HG02759 (cell line): ENCODE data around the gene RIPOR3.
"Not testable (repeated sequence)": the region's sequence is repeated elsewhere in the genome, so short reads cannot be mapped to it uniquely, and the experiment has no call there.

ENCODE experiments used
- ATAC-seq: cut with Tn5 transposase; IDR thresholded peaks from one replicate; pipeline ENCODE4 v1.9.1; 2021; ENCODE audit warnings: mild to moderate bottlenecking, moderate library complexity; ENCODE audit not compliant: unreplicated experiment

RIPOR3 gene

GRCh38 chr20:50559856-50560638, 131.3 kb downstream of the RIPOR3 start:
- ATAC-seq, result no peak

- no peak for ATAC-seq
Measured at GRCh38 chr20:50559149-50559548, 132.2 kb downstream of the RIPOR3 start.

- ATAC-seq, result no peak
Measured at GRCh38 chr20:50558483-50558925, 132.8 kb downstream of the RIPOR3 start.

- no peak for ATAC-seq
Measured at GRCh38 chr20:50557549-50558134, 133.7 kb downstream of the RIPOR3 start.

GRCh38 chr20:50555662-50556061, 135.7 kb downstream of the RIPOR3 start:
- no peak for ATAC-seq

- no peak for ATAC-seq
Measured at GRCh38 chr20:50554694-50555579, 136.4 kb downstream of the RIPOR3 start.

GRCh38 chr20:50552979-50553378, 138.4 kb downstream of the RIPOR3 start:
- ATAC-seq, result no peak

GRCh38 chr20:50551288-50551687, 140.1 kb downstream of the RIPOR3 start:
- no peak for ATAC-seq

GRCh38 chr20:50550531-50550930, 140.8 kb downstream of the RIPOR3 start:
- no peak for ATAC-seq

- no peak for ATAC-seq
Measured at GRCh38 chr20:50548396-50548795, 142.9 kb downstream of the RIPOR3 start.

GRCh38 chr20:50547964-50548363, 143.4 kb downstream of the RIPOR3 start:
- ATAC-seq, result no peak

GRCh38 chr20:50546729-50547314, 144.5 kb downstream of the RIPOR3 start:
- peak; percentile 48 for ATAC-seq

GRCh38 chr20:50545126-50545525, 146.2 kb downstream of the RIPOR3 start:
- ATAC-seq, result no peak

GRCh38 chr20:50543326-50543725, 148.0 kb downstream of the RIPOR3 start:
- ATAC-seq, result no peak

- peak; percentile 66 for ATAC-seq
Measured at GRCh38 chr20:50541606-50542041, 149.7 kb downstream of the RIPOR3 start.

- no peak for ATAC-seq
Measured at GRCh38 chr20:50540620-50541605, 150.4 kb downstream of the RIPOR3 start.

GRCh38 chr20:50539798-50540197, 151.5 kb downstream of the RIPOR3 start:
- ATAC-seq, result not testable (repeated sequence)

- no peak for ATAC-seq
Measured at GRCh38 chr20:50538276-50538675, 153.1 kb downstream of the RIPOR3 start.

GRCh38 chr20:50537546-50538201, 153.7 kb downstream of the RIPOR3 start:
- no peak for ATAC-seq
